VCaP (cell line): Measurements from ENCODE around the gene XIAP.
"Not testable (repeated sequence)": the region's sequence is repeated elsewhere in the genome, so short reads cannot be mapped to it uniquely, and the experiment has no call there.

Experiments used
- H3K27ac ChIP-seq: fragments of 450-650 bp; 2 replicates; pipeline ENCODE4 v1.5.1; 2017
- CTCF ChIP-seq: fragments of 450-650 bp; conservative IDR thresholded peaks from 2 replicates; pipeline ENCODE4 v1.5.1; 2017; ENCODE audit warnings: mild to moderate bottlenecking, moderate library complexity

Gene XIAP

GRCh38 chrX:123859846-123860838, at the start of gene XIAP:
XIAP (plus strand) TSS chrX:123860053; CDS start chrX:123885663, 25,610 bp downstream.
- TF ChIP-seq CTCF = no peak
- H3K27ac ChIP-seq = peak within 1 kb of the TSS; percentile 82

GRCh38 chrX:123814343-123814742, 45.5 kb upstream of the XIAP start:
- no peak overlapping the region for H3K27ac ChIP-seq
- no peak for TF ChIP-seq CTCF

GRCh38 chrX:123814934-123815394, 44.9 kb upstream of the XIAP start:
- not testable (repeated sequence) for H3K27ac ChIP-seq

- no peak overlapping the region for H3K27ac ChIP-seq
- TF ChIP-seq CTCF = no peak
These were observed 42.5 kb upstream of the XIAP start for GRCh38 chrX:123817288-123817894.

- no peak overlapping the region for H3K27ac ChIP-seq
- TF ChIP-seq CTCF = no peak
These were observed 41.6 kb upstream of the XIAP start for GRCh38 chrX:123818243-123818642.

GRCh38 chrX:123822965-123823364, 36.9 kb upstream of the XIAP start:
- TF ChIP-seq CTCF = no peak
- H3K27ac ChIP-seq = no peak overlapping the region

- no peak for TF ChIP-seq CTCF
- no peak overlapping the region for H3K27ac ChIP-seq
These were observed 29.5 kb upstream of the XIAP start for GRCh38 chrX:123830309-123830708.
